NAMALWA (cell line): ENCODE data around the gene TMEM11.

Experiments
- DNase-seq: peaks from one replicate; pipeline ENCODE4 v3.0.0-alpha.2; 2015; ENCODE audit warnings: low spot score

Gene TMEM11

DNA sequence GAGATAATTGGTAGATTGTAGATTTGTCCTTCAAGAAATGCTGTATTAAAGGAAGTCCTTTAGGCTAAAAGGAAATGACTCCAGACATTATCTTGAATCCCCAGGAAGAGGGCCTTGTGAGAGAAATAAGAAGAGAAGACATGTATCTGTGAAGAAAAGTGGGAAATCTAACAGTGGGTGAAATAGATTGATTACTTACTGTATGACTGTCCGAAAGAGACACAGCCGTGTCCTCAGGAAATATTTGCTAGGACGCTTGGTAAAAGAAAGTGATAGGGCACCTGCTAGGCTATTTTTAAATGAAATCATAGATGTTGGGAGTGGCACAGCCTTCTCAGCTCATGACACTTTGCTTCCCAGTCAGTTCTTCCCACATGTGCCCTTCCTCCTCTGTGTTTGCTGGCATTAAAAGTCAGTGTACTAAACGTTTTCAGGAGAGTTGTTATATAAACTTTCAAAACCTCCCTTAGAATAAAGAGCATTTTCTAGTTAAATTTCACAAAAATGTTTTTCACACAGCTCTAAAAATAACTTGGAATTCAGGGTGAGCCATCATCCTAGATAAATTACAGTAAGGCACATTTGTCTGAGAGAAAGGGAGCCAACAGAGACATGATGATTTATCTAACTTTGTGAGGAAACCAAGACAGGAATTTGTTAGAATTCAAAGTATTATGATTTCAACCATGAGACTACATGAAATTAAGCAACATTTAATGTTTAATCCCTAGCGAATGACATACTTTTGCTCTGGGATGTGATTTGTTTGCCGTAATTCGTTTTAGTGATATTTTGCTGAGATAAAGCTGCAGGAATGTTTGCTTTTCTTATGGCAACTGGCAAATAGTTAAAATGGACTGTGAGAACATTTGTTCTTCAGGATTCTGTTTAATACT, 52.2 kb downstream of the TMEM11 start:
- DNase-seq: no peak

DNA sequence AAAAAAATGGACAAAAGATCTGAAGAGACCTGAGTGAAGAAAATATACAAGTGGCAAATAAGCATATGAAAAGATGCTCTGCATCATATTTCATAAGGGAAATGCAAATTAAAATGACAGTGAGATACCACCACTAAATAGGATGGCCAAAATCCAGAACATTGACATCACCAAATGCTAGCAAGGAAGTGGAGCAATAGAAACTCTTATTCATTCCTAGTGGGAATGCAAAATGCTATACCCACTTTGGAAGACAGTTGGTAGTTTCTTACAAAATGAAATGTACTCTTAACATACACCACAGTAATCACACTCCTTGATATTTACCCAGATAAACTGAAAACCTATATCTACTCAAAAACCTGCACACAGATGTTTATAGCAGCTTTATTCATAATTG, 53.6 kb downstream of the TMEM11 start:
- no peak for DNase-seq

GRCh38 chr17:21157586-21158370, 56.2 kb downstream of the TMEM11 start:
- no peak for DNase-seq

- no peak for DNase-seq
Measured at GRCh38 chr17:21152731-21153130, 61.2 kb downstream of the TMEM11 start.

- DNase-seq: no peak
Measured at GRCh38 chr17:21149621-21150020, 64.3 kb downstream of the TMEM11 start.
